Keratinocyte (primary cell): ENCODE measurements around the gene GRAMD1B.

ENCODE experiments used
- CTCF ChIP-seq, 3 experiments: IDR thresholded peaks in 1 of 3; conservative IDR thresholded peaks in 1 of 3; optimal IDR thresholded peaks in 1 of 3; 2 replicates in 2 of 3; 3 replicates in 1 of 3; pipeline versions ENCODE3 to v1.5.1; 2011; ENCODE audit warnings: low read length in 3 of 3, mild to moderate bottlenecking in 3 of 3, moderate library complexity in 2 of 3, control low read depth in 1 of 3, inconsistent platforms in 1 of 3; ENCODE audit not compliant: insufficient read depth in 2 of 3; ENCODE audit errors: extremely low read depth in 1 of 3
- EZH2 ChIP-seq: IDR thresholded peaks from one replicate; pipeline ENCODE4 v1.6.1; 2012; ENCODE audit warnings: inconsistent platforms, mild to moderate bottlenecking, low read length, moderate library complexity

- TF ChIP-seq CTCF (optimal IDR thresholded peaks at IDR 0.05 in 1 of 3, IDR thresholded peaks at IDR 0.05 in 1 of 3, conservative IDR thresholded peaks at IDR 0.05 in 1 of 3; ENCODE audit: extremely low read depth in 1 of 3, insufficient read depth in 2 of 3, low read length in 3 of 3) (no peak), EZH2 (no peak)
Observed at GRCh38 chr11:123578778-123579481, 148.9 kb downstream of the GRAMD1B start.
